IMR-90 (cell line): ENCODE measurements around the gene AGFG1. TPM values are rescaled to one million over a fixed set of nuclear protein-coding genes. Genes with fewer than 3 reads are reported as not detected.
"Not testable (repeated sequence)": the region's sequence is repeated elsewhere in the genome, so short reads cannot be mapped to it uniquely, and the experiment has no call there.

Experiments
- ATAC-seq: fragments of 200-7000 bp; cut with Tn5 transposase; 2 replicates; pipeline ENCODE4 v1.9.1; 2020; ENCODE audit warnings: low read depth, mild to moderate bottlenecking, moderate library complexity
- BruUV-seq: library from RNA; stranded (reverse); fragments of 400-500 nt; replicated peaks from 2 replicates; lab custom pipeline; 2021; lab: Mats Ljungman, UMichigan
- CTCF ChIA-PET: fragments of 300-600 bp; formaldehyde crosslinking; extraction: SDS; loops from one replicate; lab custom pipeline; 2021; ENCODE audit warnings: antibody characterized with exemption; lab: Yijun Ruan, JAX
- POLR2A ChIA-PET: fragments of 300-600 bp; sonication (Branson Sonifier 250); formaldehyde crosslinking; loops from one replicate; lab custom pipeline; 2022; ENCODE audit warnings: antibody characterized with exemption; ENCODE audit not compliant: unreplicated experiment; lab: Charles Lee
- DNase-seq: peaks from one replicate; pipeline ENCODE4 v3.0.0; 2013
- H2AFZ ChIP-seq: replicated peaks from 2 replicates; pipeline ENCODE3; 2013; ENCODE audit warnings: low read length, mild to moderate bottlenecking; ENCODE audit not compliant: poor library complexity
- H2AK5ac ChIP-seq: 2 replicates; pipeline ENCODE4 v1.6.1; 2013; ENCODE audit warnings: low read depth, low read length, inconsistent platforms
- H2AK9ac ChIP-seq: replicated peaks from 2 replicates; pipeline ENCODE3; 2013; ENCODE audit warnings: mild to moderate bottlenecking, low read depth, low read length, moderate library complexity; ENCODE audit not compliant: poor library complexity
- H2BK120ac ChIP-seq: 2 replicates; pipeline ENCODE4 v1.6.1; 2013; ENCODE audit warnings: low read depth, low read length, inconsistent platforms
- H2BK15ac ChIP-seq: 3 replicates; pipeline ENCODE4 v1.6.1; 2013; ENCODE audit warnings: low read depth, low read length, inconsistent platforms
- H2BK20ac ChIP-seq: 2 replicates; pipeline ENCODE4 v1.6.1; 2013; ENCODE audit warnings: low read depth, mild to moderate bottlenecking, inconsistent platforms, low read length, moderate library complexity
- H2BK5ac ChIP-seq: 2 replicates; pipeline ENCODE4 v1.6.1; 2013; ENCODE audit warnings: mild to moderate bottlenecking, low read depth, low read length, inconsistent platforms; ENCODE audit not compliant: poor library complexity, severe bottlenecking
- H3K14ac ChIP-seq: replicated peaks from 2 replicates; pipeline ENCODE4 v1.6.1; 2013; ENCODE audit warnings: low read depth, low read length, inconsistent platforms
- H3K18ac ChIP-seq: 2 replicates; pipeline ENCODE4 v1.6.1; 2013; ENCODE audit warnings: low read depth, low read length, control low read depth
- H3K23ac ChIP-seq: 2 replicates; pipeline ENCODE4 v1.6.1; 2013; ENCODE audit warnings: low read depth, low read length, inconsistent platforms
- H3K27ac ChIP-seq: 2 replicates; pipeline ENCODE4 v1.5.1; 2013; ENCODE audit warnings: mild to moderate bottlenecking, control low read depth, low read length; ENCODE audit not compliant: insufficient read depth
- H3K27me3 ChIP-seq: 2 replicates; pipeline ENCODE4 v1.6.1; 2013; ENCODE audit warnings: low read length; ENCODE audit not compliant: control insufficient read depth, insufficient read depth
- H3K36me3 ChIP-seq: 2 replicates; pipeline ENCODE4 v1.6.1; 2013; ENCODE audit warnings: low read length, mixed read lengths; ENCODE audit not compliant: control insufficient read depth, insufficient read depth
- H3K4ac ChIP-seq: 2 replicates; pipeline ENCODE4 v1.6.1; 2013; ENCODE audit warnings: low read depth, low read length, inconsistent platforms
- H3K4me1 ChIP-seq: 2 replicates; pipeline ENCODE4 v1.6.1; 2013; ENCODE audit warnings: low read length, mixed read lengths; ENCODE audit not compliant: control insufficient read depth, insufficient read depth
- H3K4me2 ChIP-seq: 2 replicates; pipeline ENCODE4 v1.6.1; 2013; ENCODE audit warnings: low read depth, mild to moderate bottlenecking, control low read depth, low read length, moderate library complexity
- H3K4me3 ChIP-seq: 2 replicates; pipeline ENCODE4 v1.5.1; 2013; ENCODE audit warnings: low read depth, mild to moderate bottlenecking, control low read depth, low read length, moderate library complexity; ENCODE audit not compliant: insufficient read depth
- H3K56ac ChIP-seq: 2 replicates; pipeline ENCODE4 v1.6.1; 2013; ENCODE audit warnings: low read length, inconsistent platforms; ENCODE audit not compliant: insufficient read depth; ENCODE audit errors: extremely low read depth
- H3K79me1 ChIP-seq, 2 experiments: 2 replicates each; pipeline ENCODE4 v1.6.1; 2013; ENCODE audit warnings: low read length in 2 of 2, inconsistent platforms in 1 of 2, low read depth in 1 of 2
- H3K9ac ChIP-seq: 2 replicates; pipeline ENCODE4 v1.6.1; 2013; ENCODE audit warnings: low read depth, low read length, control low read depth
- H3K9me1 ChIP-seq: 2 replicates; pipeline ENCODE4 v1.6.1; 2013; ENCODE audit warnings: low read length, inconsistent platforms; ENCODE audit not compliant: insufficient read depth
- H3K9me3 ChIP-seq: 2 replicates; pipeline ENCODE4 v1.6.1; 2013; ENCODE audit warnings: low read length; ENCODE audit not compliant: control insufficient read depth, insufficient read depth
- H4K20me1 ChIP-seq: 2 replicates; pipeline ENCODE4 v1.6.1; 2013; ENCODE audit warnings: low read length, inconsistent platforms; ENCODE audit not compliant: insufficient read depth
- H4K5ac ChIP-seq: 2 replicates; pipeline ENCODE4 v1.6.1; 2013; ENCODE audit warnings: mild to moderate bottlenecking, low read depth, low read length, control low read depth
- H4K8ac ChIP-seq, 2 experiments: 2 replicates each; pipeline ENCODE4 v1.6.1; 2013; ENCODE audit warnings: low read depth in 2 of 2, low read length in 2 of 2, control low read depth in 1 of 2, inconsistent platforms in 1 of 2
- H4K91ac ChIP-seq: 2 replicates; pipeline ENCODE4 v1.6.1; 2013; ENCODE audit warnings: low read depth, low read length, inconsistent platforms; ENCODE audit not compliant: insufficient read depth
- WGBS, 2 experiments: methylation state at CpG; one replicate each; pipeline versions ENCODE4 v1.1.5 to v1.1.7; 2013; ENCODE audit warnings: missing lambda C conversion rate in 2 of 2; ENCODE audit not compliant: insufficient read length in 1 of 2; ENCODE audit errors: extremely low coverage in 2 of 2; 5-methylcytosine and 5-hydroxymethylcytosine counted together
- dilution Hi-C: fragments of 300-500 bp; cut with HindIII; formaldehyde crosslinking; loops from one replicate; pipeline ENCODE4 v1.14.3; 2018; ENCODE audit warnings: low sequenced_read_pairs; ENCODE audit not compliant: unreplicated experiment
- in situ Hi-C: fragments of 300-500 bp; cut with MboI; formaldehyde crosslinking; loops from 3 replicates; pipeline ENCODE4 v1.14.3; 2019; ENCODE audit warnings: low sequenced_read_pairs, inconsistent platforms, mixed read lengths
- intact Hi-C: fragments of 100-400 bp; cut with micrococcal nuclease; formaldehyde crosslinking; loops from 2 replicates; pipeline ENCODE4 v1.10.0; 2022
- polyA plus RNA-seq, 3 experiments: library from polyadenylated mRNA; depleted of rRNA; stranded (reverse); fragments of >200 nt; gene quantifications; 2 replicates each; pipeline ENCODE4 v1.2.3, GENCODE V29; 2012; ENCODE audit warnings: low replicate concordance in 1 of 3
- total RNA-seq: library from RNA; depleted of rRNA; stranded (reverse); fragments of >200 nt; gene quantifications from 2 replicates; pipeline ENCODE4 v1.2.3, GENCODE V29; 2012

The AGFG1 gene
- total and polyA plus RNA-seq, 2 of the 4 experiments (the other 2 are of a cell fraction), result 58.4 to 126 TPM

- H3K36me3 ChIP-seq, ATAC-seq, H4K91ac ChIP-seq, H3K4me2 ChIP-seq, H2BK5ac ChIP-seq, H3K9me3 ChIP-seq, H2AK5ac ChIP-seq, H3K9ac ChIP-seq, H4K8ac ChIP-seq, H4K5ac ChIP-seq, intact Hi-C loops, H3K14ac ChIP-seq, H3K56ac ChIP-seq, BruUV-seq, H2BK15ac ChIP-seq, H2BK120ac ChIP-seq, H3K4me3 ChIP-seq, H2AFZ ChIP-seq, DNase-seq, in situ Hi-C loops, H3K27me3 ChIP-seq, H3K4ac ChIP-seq, H2BK20ac ChIP-seq, H2AK9ac ChIP-seq, H3K27ac ChIP-seq, H3K9me1 ChIP-seq, H3K18ac ChIP-seq, POLR2A ChIA-PET, dilution Hi-C loops, H3K23ac ChIP-seq: not testable (repeated sequence)
- CTCF ChIA-PET, result interaction anchor here (0.7 kb wide), 1 partner anchor 34 kb away, joined by 3 read pairs; no protein-coding TSS in a partner anchor
- Histone ChIP-seq H3K4me1 (peaks cover 13% of the 10 kb centered on the region), H4K20me1 (peaks cover 30% of the 10 kb centered on the region), H3K79me1 (peaks cover 15 to 51% of the 10 kb centered on the region in 2 experiments; a peak in 3 of 4 replicates)
- no CpG with 5 or more reads among the region's 3 CpGs for WGBS, 2 experiments
These were observed 49.2 kb downstream of the AGFG1 start for GRCh38 chr2:227521178-227521577.
